H9 (cell line): ENCODE measurements around the gene UBASH3A. TPM values are rescaled to one million over a fixed set of nuclear protein-coding genes. Genes with fewer than 3 reads are reported as not detected.

Experiments used
- DNase-seq: peaks from one replicate; pipeline ENCODE4 v3.0.0-alpha.2; 2017
- H2AFZ ChIP-seq: one replicate; pipeline ENCODE4 v1.6.1; 2013; ENCODE audit warnings: mild to moderate bottlenecking, low read length, control low read depth, moderate library complexity
- H2AK5ac ChIP-seq: 2 replicates; pipeline ENCODE4 v1.6.1; 2013; ENCODE audit warnings: low read length, control low read depth, mixed read lengths; ENCODE audit not compliant: insufficient read length
- H2BK120ac ChIP-seq: one replicate; pipeline ENCODE4 v1.6.1; 2013; ENCODE audit warnings: low read depth, mild to moderate bottlenecking, low read length, control low read depth, inconsistent platforms; ENCODE audit not compliant: poor library complexity, severe bottlenecking
- H2BK12ac ChIP-seq: 2 replicates; pipeline ENCODE4 v1.6.1; 2013; ENCODE audit warnings: low read length, control low read depth, mixed read lengths, low read depth; ENCODE audit not compliant: insufficient read length
- H2BK15ac ChIP-seq: 2 replicates; pipeline ENCODE4 v1.6.1; 2013; ENCODE audit warnings: low read depth, low read length, control low read depth
- H2BK20ac ChIP-seq: one replicate; pipeline ENCODE4 v1.6.1; 2013; ENCODE audit warnings: low read depth, mild to moderate bottlenecking, low read length, control low read depth, inconsistent platforms; ENCODE audit not compliant: poor library complexity, severe bottlenecking
- H2BK5ac ChIP-seq: 2 replicates; pipeline ENCODE4 v1.6.1; 2013; ENCODE audit warnings: low read length, control low read depth, mixed read lengths; ENCODE audit not compliant: insufficient read length
- H3K14ac ChIP-seq: 2 replicates; pipeline ENCODE4 v1.6.1; 2013; ENCODE audit warnings: low read length, control low read depth; ENCODE audit not compliant: insufficient read depth
- H3K18ac ChIP-seq: 2 replicates; pipeline ENCODE4 v1.6.1; 2013; ENCODE audit warnings: low read depth, mild to moderate bottlenecking, mixed read lengths, low read length, control low read depth; ENCODE audit not compliant: insufficient read length
- H3K23ac ChIP-seq: 2 replicates; pipeline ENCODE4 v1.6.1; 2013; ENCODE audit warnings: low read length, control low read depth, mixed read lengths, low read depth; ENCODE audit not compliant: insufficient read length
- H3K23me2 ChIP-seq: 2 replicates; pipeline ENCODE4 v1.6.1; 2013; ENCODE audit warnings: low read depth, mild to moderate bottlenecking, mixed read lengths, low read length, control low read depth; ENCODE audit not compliant: insufficient read length, poor library complexity, severe bottlenecking
- H3K27ac ChIP-seq: 2 replicates; pipeline ENCODE4 v1.5.1; 2013; ENCODE audit warnings: low read length, control low read depth, mixed read lengths, low read depth; ENCODE audit not compliant: insufficient read length
- H3K27me3 ChIP-seq: 2 replicates; pipeline ENCODE4 v1.6.1; 2013; ENCODE audit warnings: low read length, control low read depth, inconsistent platforms; ENCODE audit not compliant: insufficient read depth
- H3K4ac ChIP-seq: 2 replicates; pipeline ENCODE4 v1.6.1; 2013; ENCODE audit warnings: low read depth, mild to moderate bottlenecking, control low read depth, inconsistent platforms, low read length, moderate library complexity
- H3K4me1 ChIP-seq: 2 replicates; pipeline ENCODE4 v1.6.1; 2013; ENCODE audit warnings: low read length, control low read depth, inconsistent platforms; ENCODE audit not compliant: insufficient read depth
- H3K4me2 ChIP-seq: 2 replicates; pipeline ENCODE4 v1.6.1; 2013; ENCODE audit warnings: low read length, control low read depth, mixed read lengths; ENCODE audit not compliant: insufficient read length, insufficient read depth
- H3K56ac ChIP-seq: 2 replicates; pipeline ENCODE4 v1.6.1; 2013; ENCODE audit warnings: low read depth, mild to moderate bottlenecking, mixed read lengths, low read length, control low read depth; ENCODE audit not compliant: insufficient read length
- H3K79me1 ChIP-seq: 2 replicates; pipeline ENCODE4 v1.6.1; 2013; ENCODE audit warnings: low read depth, mild to moderate bottlenecking, moderate library complexity, low read length, control low read depth, inconsistent platforms; ENCODE audit not compliant: insufficient read depth, poor library complexity, severe bottlenecking
- H3K79me2 ChIP-seq: 2 replicates; pipeline ENCODE4 v1.6.1; 2013; ENCODE audit warnings: low read length, control low read depth, inconsistent platforms; ENCODE audit not compliant: insufficient read depth
- H3K9ac ChIP-seq: 2 replicates; pipeline ENCODE4 v1.6.1; 2013; ENCODE audit warnings: low read length, control low read depth, mixed read lengths; ENCODE audit not compliant: insufficient read length; ENCODE audit errors: extremely low read depth
- H3K9me3 ChIP-seq: one replicate; pipeline ENCODE4 v1.6.1; 2013; ENCODE audit warnings: low read depth, low read length, inconsistent platforms; ENCODE audit not compliant: control insufficient read depth
- H3T11ph ChIP-seq: one replicate; pipeline ENCODE4 v1.6.1; 2013; ENCODE audit warnings: mild to moderate bottlenecking, low read length, control low read depth, inconsistent platforms
- H4K20me1 ChIP-seq: one replicate; pipeline ENCODE4 v1.6.1; 2013; ENCODE audit not compliant: control insufficient read depth, insufficient read length, insufficient read depth
- H4K5ac ChIP-seq: 2 replicates; pipeline ENCODE4 v1.6.1; 2013; ENCODE audit warnings: low read depth, mild to moderate bottlenecking, mixed read lengths, low read length, control low read depth; ENCODE audit not compliant: insufficient read length
- H4K8ac ChIP-seq: replicated peaks from 2 replicates; pipeline ENCODE4 v1.6.1; 2013; ENCODE audit warnings: low read length, control low read depth, mixed read lengths, low read depth; ENCODE audit not compliant: insufficient read length
- H4K91ac ChIP-seq: 2 replicates; pipeline ENCODE4 v1.6.1; 2013; ENCODE audit warnings: low read depth, mild to moderate bottlenecking, moderate library complexity, mixed read lengths, low read length, control low read depth; ENCODE audit not compliant: insufficient read length
- H3K27ac Mint-ChIP-seq, 3 experiments: 2 replicates in 2 of 3; 3 replicates in 1 of 3; pipeline ENCODE4 v1.8.0; 2020 to 2021; ENCODE audit warnings: mixed read lengths in 3 of 3, mild to moderate bottlenecking in 1 of 3, moderate library complexity in 1 of 3
- H3K27me3 Mint-ChIP-seq: 2 replicates; pipeline ENCODE4 v1.8.0; 2021; ENCODE audit warnings: low read depth, mild to moderate bottlenecking, moderate library complexity, mixed read lengths
- H3K36me3 Mint-ChIP-seq, 3 experiments: 2 replicates in 2 of 3; 3 replicates in 1 of 3; pipeline ENCODE4 v1.8.0; 2020 to 2021; ENCODE audit warnings: low read depth in 3 of 3, mixed read lengths in 3 of 3; ENCODE audit not compliant: insufficient read depth in 1 of 3
- H3K4me1 Mint-ChIP-seq, 2 experiments: 2 replicates each; pipeline ENCODE4 v1.8.0; 2020; ENCODE audit warnings: mixed read lengths in 2 of 2
- H3K4me3 Mint-ChIP-seq, 2 experiments: 2 replicates in 1 of 2; 3 replicates in 1 of 2; pipeline ENCODE4 v1.8.0; 2020 to 2021; ENCODE audit warnings: mild to moderate bottlenecking in 2 of 2, mixed read lengths in 2 of 2, moderate library complexity in 1 of 2
- H3K9me3 Mint-ChIP-seq, 2 experiments: 2 replicates in 1 of 2; 3 replicates in 1 of 2; pipeline ENCODE4 v1.8.0; 2020; ENCODE audit warnings: mild to moderate bottlenecking in 2 of 2, mixed read lengths in 2 of 2, moderate library complexity in 1 of 2
- WGBS: extraction: QIAGEN DNeasy Blood & Tissue Kit; methylation state at CpG from one replicate; pipeline ENCODE4 v1.1.7; 2013; ENCODE audit warnings: missing lambda C conversion rate, low lambda C conversion rate, mixed read lengths; ENCODE audit not compliant: insufficient read length; ENCODE audit errors: extremely low coverage; 5-methylcytosine and 5-hydroxymethylcytosine counted together
- total RNA-seq: library from RNA; stranded (reverse); gene quantifications from 2 replicates; pipeline ENCODE4 v1.2.1, GENCODE V29; 2021
- TF ChIP-seq, protein P1 (sequence below): fragments of 200-600 bp; sonication (generic); conservative IDR thresholded peaks from 3 replicates; pipeline ENCODE4 v1.8.0; 2021; ENCODE audit warnings: antibody characterized with exemption, mild to moderate bottlenecking

Gene UBASH3A
- total RNA-seq, 1 experiment from 2014 or later = not detected

GRCh38 chr21:42362700-42363099 is 41.0 kb upstream of the UBASH3A start:
- Histone ChIP-seq H3K79me1 (no peaks in the 10 kb centered on the region), H3K4ac (no peak overlapping the region), H3K4me1 (no peaks in the 10 kb centered on the region; the same call in 1 of the 2 replicates), H3K9ac (no peak overlapping the region), H3K23me2 (no peaks in the 10 kb centered on the region), H3K18ac (no peak overlapping the region), H4K20me1 (no peaks in the 10 kb centered on the region), H3K9me3 (no peaks in the 10 kb centered on the region), H2BK5ac (no peak overlapping the region), H2AK5ac (no peak overlapping the region), H3K27me3 (no peaks in the 10 kb centered on the region), H2AFZ (no peak overlapping the region), H4K8ac (no peak overlapping the region), H2BK15ac (no peak overlapping the region), H3K79me2 (no peaks in the 10 kb centered on the region), H2BK120ac (no peak overlapping the region), H3K27ac (no peak overlapping the region), H2BK20ac (no peak overlapping the region), H3K4me2 (no peak overlapping the region), H4K91ac (no peak overlapping the region), H3K56ac (no peak overlapping the region), H3T11ph (no peak overlapping the region), H3K14ac (no peak overlapping the region), H2BK12ac (no peak overlapping the region), H4K5ac (no peak overlapping the region), H3K23ac (no peak overlapping the region)
- Mint-ChIP-seq H3K4me3 (no peak overlapping the region), H3K27me3 (peaks cover 5% of the 10 kb centered on the region), H3K4me1 (peaks cover 0 to 2% of the 10 kb centered on the region in 2 experiments; a peak in 1 of 4 replicates), H3K36me3 (peaks cover 0 to 5% (median 4%) of the 10 kb centered on the region in 3 experiments; a peak in 5 of 7 replicates), H3K9me3 (peaks cover 9 to 13% of the 10 kb centered on the region in 2 experiments), H3K27ac (no peak overlapping the region)
- no peak for DNase-seq
- TF ChIP-seq, protein P1, sequence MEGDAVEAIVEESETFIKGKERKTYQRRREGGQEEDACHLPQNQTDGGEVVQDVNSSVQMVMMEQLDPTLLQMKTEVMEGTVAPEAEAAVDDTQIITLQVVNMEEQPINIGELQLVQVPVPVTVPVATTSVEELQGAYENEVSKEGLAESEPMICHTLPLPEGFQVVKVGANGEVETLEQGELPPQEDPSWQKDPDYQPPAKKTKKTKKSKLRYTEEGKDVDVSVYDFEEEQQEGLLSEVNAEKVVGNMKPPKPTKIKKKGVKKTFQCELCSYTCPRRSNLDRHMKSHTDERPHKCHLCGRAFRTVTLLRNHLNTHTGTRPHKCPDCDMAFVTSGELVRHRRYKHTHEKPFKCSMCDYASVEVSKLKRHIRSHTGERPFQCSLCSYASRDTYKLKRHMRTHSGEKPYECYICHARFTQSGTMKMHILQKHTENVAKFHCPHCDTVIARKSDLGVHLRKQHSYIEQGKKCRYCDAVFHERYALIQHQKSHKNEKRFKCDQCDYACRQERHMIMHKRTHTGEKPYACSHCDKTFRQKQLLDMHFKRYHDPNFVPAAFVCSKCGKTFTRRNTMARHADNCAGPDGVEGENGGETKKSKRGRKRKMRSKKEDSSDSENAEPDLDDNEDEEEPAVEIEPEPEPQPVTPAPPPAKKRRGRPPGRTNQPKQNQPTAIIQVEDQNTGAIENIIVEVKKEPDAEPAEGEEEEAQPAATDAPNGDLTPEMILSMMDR = no peak
- WGBS = no CpG with 5 or more reads among the region's 9 CpGs
